Sciatic nerve (tissue), 2 donors: ENCODE measurements around the gene STMND1. TPM values are rescaled to one million over a fixed set of nuclear protein-coding genes. Genes with fewer than 3 reads are reported as not detected.

Experiments
- ATAC-seq: fragments of 200-7000 bp; cut with Tn5 transposase; one replicate; pipeline ENCODE4 v1.9.1; 2020; ENCODE audit warnings: mild to moderate bottlenecking, moderate library complexity
- DNase-seq: peaks from one replicate; pipeline ENCODE4 v3.0.0-alpha.2; 2020; ENCODE audit warnings: low spot score
- intact Hi-C: fragments of 100-400 bp; cut with DNase I; formaldehyde crosslinking; loops from one replicate; pipeline ENCODE4 v1.14.2; 2022
- total RNA-seq: library from RNA; stranded (reverse); fragmentation: NEBNext Ultra II Directional; extraction: Animal tissue kit (Norgen Biotek cat#: 25700); gene quantifications from one replicate; pipeline ENCODE4 v1.2.1, GENCODE V29; 2021
- donor health status: DM: no; HTN: no; CAD: no.
- donor health status: DM: no; HTN: no; CAD: no.

STMND1 gene
- total RNA-seq, 1 donor from 2014 or later, result 0.27 TPM

DNA sequence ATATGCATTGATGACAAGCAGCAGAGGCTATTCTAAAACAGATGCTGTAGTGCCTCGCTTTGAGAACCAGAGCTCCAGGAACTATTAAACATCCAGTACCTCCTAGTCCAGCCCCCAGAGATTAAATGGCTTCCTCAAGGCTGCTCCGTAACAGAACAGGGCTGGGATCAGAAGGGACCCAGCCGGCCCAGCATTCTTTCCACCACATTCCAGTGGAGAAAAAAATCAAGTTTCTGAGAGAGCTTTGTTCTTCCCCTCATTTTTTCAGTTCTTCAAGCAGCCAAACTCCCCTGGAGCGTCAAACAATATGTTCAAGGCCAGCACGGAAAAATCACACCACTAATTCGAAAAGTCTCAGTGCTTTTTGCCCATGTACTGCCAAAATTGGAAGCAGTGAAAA, 5.8 kb upstream of the STMND1 start:
- peak; percentile 55 for ATAC-seq
- intact Hi-C loops, result no loop called here
- no peak for DNase-seq

DNA sequence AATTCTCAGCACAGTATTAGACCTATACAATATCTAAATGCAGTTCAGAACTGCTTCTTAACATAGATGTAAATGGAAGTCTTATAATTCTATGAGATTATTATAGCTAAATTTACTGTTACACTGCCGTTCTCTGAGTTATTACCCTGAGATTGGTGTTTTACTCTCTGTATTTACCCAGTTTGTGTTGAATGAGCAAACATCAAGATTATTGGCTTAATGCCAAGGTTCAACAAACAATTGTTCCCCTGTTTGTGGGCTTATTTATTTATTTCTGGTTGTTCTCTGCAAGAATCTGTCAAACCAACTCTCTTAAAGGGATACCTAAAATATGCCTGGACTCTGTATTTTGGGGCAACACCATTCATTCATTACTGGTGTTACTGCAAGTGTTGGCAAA, 5.2 kb upstream of the STMND1 start:
- intact Hi-C loops, result no loop called here
- DNase-seq (no peak), ATAC-seq (peak; percentile 38)

GRCh38 chr6:17097982-17098381, 3.9 kb upstream of the STMND1 start:
- DNase-seq (no peak), ATAC-seq (no peak)
- intact Hi-C loops, result no loop called here

DNA sequence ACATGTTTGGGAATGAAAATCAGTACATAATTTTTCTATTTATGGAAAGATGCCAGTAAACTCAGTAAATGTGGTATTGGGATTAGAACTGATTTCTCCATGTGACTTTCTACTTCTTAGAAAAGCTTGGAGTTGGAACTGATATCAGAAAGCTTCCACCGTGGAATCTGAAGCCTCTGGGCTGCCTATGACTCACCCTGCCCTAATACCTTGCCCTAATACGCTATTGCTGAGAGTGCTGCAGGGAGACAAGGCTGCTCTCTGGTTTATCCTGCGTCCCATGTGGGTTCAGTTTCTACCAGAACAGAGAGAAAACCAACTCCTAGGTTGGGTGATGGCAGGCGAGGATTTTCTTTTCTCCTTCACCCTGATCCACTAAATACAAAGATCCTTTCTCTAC, 3.3 kb upstream of the STMND1 start:
- ATAC-seq, result no peak
- intact Hi-C loops, result no loop called here
- DNase-seq, result no peak

GRCh38 chr6:17099401-17100059, 2.3 kb upstream of the STMND1 start:
- intact Hi-C loops, result no loop called here
- no peak for ATAC-seq
- no peak for DNase-seq

GRCh38 chr6:17100806-17101205, 1.0 kb upstream of the STMND1 start:
- DNase-seq, result no peak
- no peak for ATAC-seq

DNA sequence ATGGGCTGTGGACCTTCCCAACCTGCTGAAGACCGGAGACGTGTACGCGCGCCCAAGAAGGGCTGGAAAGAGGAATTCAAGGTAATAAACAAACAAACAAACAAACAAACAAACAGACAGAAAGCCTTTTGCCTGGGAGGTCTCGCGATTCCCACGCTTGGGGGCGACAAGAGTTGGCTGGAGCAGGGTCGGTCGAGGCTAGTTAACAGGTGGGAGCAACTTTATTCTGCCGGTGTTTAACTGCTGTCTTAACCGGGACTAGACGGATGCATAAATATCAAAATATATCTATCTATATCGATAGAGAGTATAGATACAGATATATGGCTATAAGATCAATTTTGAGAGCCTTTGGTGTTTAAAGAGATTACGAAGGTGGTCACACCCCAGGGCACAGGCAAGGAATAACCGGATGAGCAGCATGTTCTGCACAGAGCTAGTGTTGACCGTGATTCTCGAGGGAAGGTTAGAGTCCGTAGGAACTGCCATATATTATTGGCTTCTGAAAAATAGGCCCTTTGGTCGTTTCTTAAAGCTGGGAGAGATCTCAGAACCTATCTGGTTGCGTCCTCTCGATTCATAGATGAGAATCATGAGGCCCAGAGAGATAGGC, 514 bp downstream of the STMND1 start:
- DNase-seq, result no peak
- ATAC-seq, result no peak
- intact Hi-C loops, result no loop called here

More at GRCh38 chr6:17100806-17101205, 1.0 kb upstream of the STMND1 start:
- intact Hi-C loops, result no loop called here

DNA sequence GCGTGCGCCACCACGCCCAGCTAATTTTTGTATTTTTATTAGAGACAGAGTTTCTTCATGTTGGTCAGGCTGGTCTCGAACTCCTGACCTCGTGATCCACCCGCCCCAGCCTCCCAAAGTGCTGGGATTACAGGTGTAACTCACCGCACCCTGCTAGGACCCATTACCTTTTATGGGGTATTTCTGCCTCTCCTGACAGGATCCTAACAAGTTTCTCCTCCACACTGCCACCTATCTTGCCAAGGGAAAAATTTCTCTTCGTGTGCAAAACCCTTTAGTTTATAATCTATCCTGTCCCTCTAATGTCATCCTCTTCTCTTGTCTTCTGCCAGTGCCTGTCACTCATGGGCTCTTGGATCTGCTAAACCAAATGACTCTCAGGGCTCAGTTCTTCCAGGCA, 1.9 kb downstream of the STMND1 start:
- intact Hi-C loops, result no loop called here
- ATAC-seq (no peak), DNase-seq (no peak)

DNA sequence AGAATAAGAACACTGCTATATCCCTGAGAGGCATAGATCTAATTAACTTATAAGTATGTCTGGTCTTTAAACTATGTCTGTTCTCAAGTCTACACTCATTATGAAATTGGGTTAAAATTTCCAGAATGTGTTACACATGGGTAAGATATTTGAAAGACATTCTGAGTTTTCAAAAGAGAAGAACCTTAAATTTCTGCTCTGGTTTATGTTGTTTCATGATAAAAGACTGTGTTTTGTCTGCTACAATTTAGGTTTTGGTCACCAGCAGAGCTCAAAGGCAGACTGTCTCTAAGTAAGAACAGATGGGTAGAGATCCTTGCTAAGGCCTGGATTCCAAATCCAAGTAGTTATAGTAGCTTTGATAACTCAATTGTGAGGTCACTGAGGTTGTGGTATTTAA, 6.0 kb downstream of the STMND1 start:
- ATAC-seq, result no peak
- DNase-seq, result no peak
- intact Hi-C loops, result no loop called here

GRCh38 chr6:17115251-17116116, 13.6 kb downstream of the STMND1 start:
- ATAC-seq (no peak), DNase-seq (no peak)
- intact Hi-C loops, result no loop called here

- ATAC-seq, result no peak
These were observed 14.2 kb downstream of the STMND1 start for GRCh38 chr6:17116117-17116440.

GRCh38 chr6:17120019-17120418, 18.2 kb downstream of the STMND1 start:
- ATAC-seq (no peak), DNase-seq (no peak)
- intact Hi-C loops, result no loop called here

More at GRCh38 chr6:17116117-17116440, 14.2 kb downstream of the STMND1 start:
- DNase-seq, result no peak
- intact Hi-C loops, result no loop called here

DNA sequence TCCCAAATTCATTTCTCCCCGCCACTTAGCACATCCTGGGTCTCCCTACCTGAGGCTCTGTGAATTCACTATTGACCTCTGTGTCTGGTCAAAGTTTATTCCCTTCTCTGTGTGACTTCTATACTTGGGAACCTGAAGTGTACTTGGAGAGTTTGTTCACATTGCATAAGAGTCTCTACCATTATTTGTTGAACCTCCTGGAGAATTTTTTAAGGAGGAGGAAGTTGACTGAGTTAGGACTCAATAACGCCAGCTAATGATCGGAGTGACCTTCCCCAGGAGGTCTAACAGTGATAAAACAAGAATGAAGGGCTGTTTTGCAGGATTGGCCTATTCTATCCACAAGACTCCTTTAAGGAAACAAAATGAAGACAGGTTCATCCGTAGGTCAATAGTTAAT, 23.6 kb downstream of the STMND1 start:
- no peak for ATAC-seq
- intact Hi-C loops, result no loop called here
- no peak for DNase-seq

- no peak for ATAC-seq
- intact Hi-C loops, result no loop called here
- DNase-seq, result no peak
These were observed 28.9 kb downstream of the STMND1 start for GRCh38 chr6:17130786-17131185.

DNA sequence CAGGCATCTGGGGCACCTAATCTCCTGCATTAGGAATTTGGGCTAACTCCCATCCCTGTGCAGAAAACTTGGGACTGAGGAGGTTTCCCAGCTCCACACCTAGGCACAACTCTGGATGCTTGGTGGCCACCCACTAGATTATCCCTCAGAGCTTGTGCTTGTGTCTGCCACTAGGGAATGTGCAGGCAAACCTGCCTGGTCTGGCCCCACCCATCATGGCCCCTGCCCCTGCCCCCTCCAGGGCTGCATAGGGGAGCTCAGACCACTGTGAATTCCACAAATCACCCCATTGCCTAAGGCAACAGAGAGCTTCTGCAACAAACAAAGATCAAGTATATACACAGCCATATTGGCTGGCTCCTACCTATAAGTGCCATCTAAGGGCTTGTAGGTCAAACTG, 31.1 kb downstream of the STMND1 start:
- intact Hi-C loops, result no loop called here
- DNase-seq (no peak), ATAC-seq (no peak)

- DNase-seq, result no peak
- intact Hi-C loops, result no loop called here
- no peak for ATAC-seq
These were observed 36.2 kb downstream of the STMND1 start for GRCh38 chr6:17138033-17138432.

GRCh38 chr6:17144016-17144415, 42.2 kb downstream of the STMND1 start:
- intact Hi-C loops, result no loop called here
- DNase-seq (no peak), ATAC-seq (no peak)

DNA sequence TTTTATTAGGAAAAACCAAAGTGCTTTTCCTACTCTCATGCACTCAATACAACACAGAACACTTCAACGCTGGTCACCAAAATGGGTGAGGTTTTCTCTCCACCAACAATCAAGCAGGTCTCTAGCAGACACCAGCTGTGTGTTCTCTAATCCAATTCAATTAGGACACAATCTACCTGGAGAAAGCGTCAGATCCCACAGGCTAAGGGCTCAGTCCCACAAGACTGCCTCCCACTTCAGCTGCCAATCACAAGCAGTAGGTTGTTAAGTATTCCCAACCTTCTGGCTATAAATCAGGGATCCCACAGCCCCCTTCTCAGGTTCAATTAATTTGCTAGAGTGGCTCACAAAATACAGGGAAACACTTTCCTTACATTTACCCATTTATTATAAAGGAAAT, 47.7 kb downstream of the STMND1 start:
- ATAC-seq (no peak), DNase-seq (no peak)
- intact Hi-C loops, result no loop called here

- ATAC-seq (no peak), DNase-seq (no peak)
- intact Hi-C loops, result loop anchor here (10.0 kb wide), 2 partner anchors 435 to 655 kb away; no protein-coding TSS in a partner anchor
These were observed 48.2 kb downstream of the STMND1 start for GRCh38 chr6:17150096-17150495.

- intact Hi-C loops, result loop anchor here (10.0 kb wide), 2 partner anchors 433 to 653 kb away; no protein-coding TSS in a partner anchor
- no peak for ATAC-seq
- DNase-seq, result no peak
These were observed 50.0 kb downstream of the STMND1 start for GRCh38 chr6:17151888-17152287.
